Hematopoietic multipotent progenitor cell treated with erythropoietin and hydrocortisone succinate and interleukin-3 and kit ligand, for 8 days (in vitro differentiated cells): ENCODE measurements around the gene MRLN.
"Not testable (repeated sequence)": the region's sequence is repeated elsewhere in the genome, so short reads cannot be mapped to it uniquely, and the experiment has no call there.

Source experiments
- DNase-seq: peaks from one replicate; pipeline ENCODE4 v3.0.0-alpha.2; 2015

The MRLN gene

DNA sequence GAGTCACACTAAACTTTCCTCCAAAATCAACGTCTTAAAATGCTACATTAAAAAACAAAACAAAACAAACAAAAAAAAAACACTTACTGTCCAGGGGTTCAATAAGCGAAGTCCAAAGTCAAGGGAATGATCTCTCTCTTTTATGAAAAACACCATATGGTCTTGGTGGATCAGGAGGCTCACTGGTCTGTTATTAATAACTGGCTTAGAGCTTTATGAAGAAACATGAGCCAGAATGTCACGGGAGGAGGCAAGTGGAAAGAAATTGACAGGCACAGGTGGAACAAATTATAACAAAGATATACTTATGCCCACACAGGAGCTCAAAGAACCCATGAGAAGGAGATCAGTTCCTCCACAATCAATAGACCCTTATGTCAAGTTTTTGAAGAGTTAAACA is at the start of gene MRLN:
MRLN (minus strand) TSS at position 189 of the 400 bp plus-strand sequence.
- no peak for DNase-seq

DNA sequence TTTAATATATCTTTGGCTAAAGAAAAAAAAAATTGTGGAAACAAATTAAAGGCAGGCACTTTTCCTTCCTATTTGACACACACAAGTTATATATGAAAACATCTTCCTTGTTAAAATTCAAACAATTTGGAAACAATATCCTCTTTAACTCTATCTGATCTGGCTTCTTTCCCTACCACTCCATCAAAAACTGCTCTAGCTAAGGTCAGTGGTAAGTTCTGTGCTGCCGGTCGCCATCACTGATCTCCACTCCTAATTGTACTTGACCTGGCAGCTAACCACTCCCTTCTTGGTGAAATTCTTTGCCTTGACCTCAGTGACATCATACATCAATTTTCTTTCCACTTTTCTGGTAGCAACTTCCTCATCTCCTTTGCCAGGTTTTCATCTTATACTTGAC is 47.9 kb upstream of the MRLN start:
- DNase-seq = no peak

DNA sequence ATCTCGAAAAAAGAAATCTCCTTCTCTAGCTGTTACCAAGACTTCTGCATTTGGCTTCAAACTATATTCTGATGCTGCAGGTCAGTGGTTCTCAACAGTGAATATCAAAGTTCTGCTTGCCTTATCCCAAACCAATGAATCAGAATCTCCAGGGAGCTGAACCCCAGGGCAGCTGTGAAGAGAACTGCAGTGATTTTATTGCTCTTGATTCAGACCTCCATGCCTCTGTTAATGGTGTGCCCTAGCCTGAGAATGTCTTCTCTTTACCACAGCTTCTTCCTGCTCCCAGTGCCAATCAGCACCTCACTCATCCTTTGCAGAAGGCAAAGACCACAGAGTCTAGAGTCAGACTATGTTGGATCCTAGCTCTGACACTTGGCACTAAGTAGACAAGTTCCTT is 46.2 kb upstream of the MRLN start:
- no peak for DNase-seq

DNA sequence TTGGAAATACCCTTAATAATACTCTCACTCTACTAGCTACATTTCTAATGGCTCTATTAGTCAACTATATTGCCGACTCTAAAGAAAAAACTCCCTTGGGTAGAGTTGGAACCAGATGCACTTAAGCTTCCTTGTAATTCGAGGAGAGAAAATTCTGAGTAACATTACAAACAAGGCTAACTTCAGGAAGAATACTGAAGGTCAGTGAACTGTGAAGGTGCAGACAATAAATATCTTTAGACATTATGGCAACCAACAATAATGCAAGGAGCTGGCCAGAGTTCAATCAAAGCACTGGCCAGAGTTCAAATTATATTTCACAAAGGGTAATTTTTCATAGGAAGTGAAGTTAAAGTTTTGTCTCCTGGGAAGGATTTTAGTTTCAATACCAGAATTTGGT is 40.7 kb upstream of the MRLN start:
- no peak for DNase-seq

DNA sequence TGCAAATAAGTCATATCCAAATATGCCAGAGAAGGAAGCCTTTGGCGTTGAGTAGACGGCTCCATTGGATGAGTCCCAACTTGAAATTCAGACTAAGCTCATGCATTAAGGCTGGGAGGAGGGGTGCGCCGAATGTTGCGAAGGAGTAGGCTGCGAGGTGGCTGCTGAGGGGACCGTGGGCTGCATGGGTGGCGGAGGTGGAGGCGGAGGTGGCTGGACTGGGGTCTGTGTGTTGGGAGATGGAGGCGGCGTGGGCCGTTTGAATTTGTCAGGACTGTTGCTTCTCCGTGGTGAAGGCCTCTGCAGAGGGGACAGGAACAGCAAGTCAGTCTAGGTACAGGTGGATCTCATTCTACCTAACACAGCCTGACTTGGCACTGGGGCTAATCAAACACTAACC is 39.6 kb upstream of the MRLN start:
- no peak for DNase-seq

DNA sequence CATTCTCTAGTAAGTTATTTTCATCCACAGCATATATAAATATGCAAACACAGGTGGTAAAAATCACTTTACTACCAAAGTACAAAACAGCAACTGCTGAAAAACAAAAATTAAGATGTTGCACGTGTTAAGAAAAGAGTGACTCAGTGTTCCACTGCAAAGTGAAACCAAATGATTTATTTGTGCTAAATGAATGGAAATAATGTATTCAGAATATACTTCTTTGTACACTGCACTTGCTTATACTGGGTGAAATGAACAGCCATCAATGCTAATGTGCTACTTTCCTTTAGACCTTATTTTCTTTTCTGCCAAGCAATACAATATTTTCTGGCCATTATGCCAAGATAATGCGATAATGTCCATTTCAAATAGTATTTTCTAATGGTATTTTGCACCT is 38.3 kb upstream of the MRLN start:
- no peak for DNase-seq

DNA sequence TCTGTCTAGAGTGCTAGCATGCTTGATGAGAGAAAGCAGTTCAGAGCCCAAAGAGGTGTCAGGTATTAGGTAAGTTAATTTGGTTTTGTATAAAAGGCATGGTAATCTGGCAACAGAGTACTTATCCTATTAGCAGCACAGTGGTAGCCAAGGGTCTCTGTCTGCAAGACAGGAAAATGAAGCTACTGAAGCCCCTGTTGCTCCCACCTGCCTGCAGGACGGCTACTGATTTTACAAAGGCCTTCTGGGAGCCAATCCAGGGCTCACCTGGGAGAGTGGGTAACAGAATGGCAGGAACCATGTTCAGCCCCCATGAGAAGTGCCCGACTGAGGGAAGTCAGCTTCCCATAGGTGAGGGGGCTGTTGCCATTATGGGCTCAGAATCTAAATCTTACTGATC is 36.8 kb upstream of the MRLN start:
- DNase-seq = not testable (repeated sequence)

DNA sequence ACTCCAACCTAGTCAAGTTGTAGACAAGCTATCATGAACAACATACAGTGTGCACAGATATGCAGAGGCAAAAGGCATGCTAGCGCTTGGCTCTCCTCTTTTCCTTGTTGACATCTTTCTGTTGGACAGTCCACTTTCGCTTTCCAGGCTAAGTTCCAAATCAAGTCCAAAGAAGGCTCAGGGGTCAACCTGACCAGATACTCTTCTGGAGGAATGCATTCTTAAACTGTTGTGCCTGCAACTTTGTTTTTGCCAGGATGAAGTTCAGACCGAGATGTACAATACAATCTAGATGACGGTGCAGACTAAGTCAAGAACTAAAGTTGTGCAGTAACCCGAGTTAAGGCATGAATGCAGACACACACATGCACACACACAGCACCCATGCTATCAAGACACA is 35.7 kb upstream of the MRLN start:
- DNase-seq = not testable (repeated sequence)

DNA sequence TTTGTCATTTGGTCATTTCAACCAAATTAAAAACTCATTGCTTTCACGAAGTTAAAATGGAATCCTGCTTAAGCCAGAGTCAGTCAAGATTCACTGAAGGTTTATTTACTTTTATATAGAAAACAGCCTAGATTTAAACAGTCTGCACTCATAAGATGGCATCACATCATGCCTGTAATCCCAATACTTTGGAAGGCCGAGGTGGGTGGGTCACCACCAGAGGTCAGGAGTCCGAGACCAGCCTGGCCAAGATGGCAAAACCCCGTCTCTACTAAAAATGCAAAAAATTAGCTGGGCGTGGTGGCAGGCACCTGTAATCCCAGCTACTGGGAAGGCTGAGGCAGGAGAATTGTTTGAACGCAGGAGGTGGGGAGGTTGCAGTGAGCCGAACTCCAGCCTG is 33.8 kb upstream of the MRLN start:
- not testable (repeated sequence) for DNase-seq

DNA sequence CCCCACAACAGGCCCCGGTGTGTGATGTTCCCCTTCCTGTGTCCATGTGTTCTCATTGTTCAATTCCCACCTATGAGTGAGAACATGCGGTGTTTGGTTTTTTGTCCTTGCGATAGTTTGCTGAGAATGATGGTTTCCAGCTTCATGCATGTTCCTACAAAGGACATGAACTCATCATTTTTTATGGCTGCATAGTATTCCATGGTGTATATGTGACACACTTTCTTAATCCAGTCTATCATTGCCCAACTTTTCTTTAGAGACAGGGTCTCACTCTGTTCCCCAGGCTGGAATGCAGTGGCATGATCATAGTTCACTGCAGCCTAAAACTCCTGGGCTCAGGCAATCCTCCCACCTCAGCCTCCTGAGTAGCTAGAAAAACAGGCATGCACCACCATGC is 32.2 kb upstream of the MRLN start:
- DNase-seq = not testable (repeated sequence)

DNA sequence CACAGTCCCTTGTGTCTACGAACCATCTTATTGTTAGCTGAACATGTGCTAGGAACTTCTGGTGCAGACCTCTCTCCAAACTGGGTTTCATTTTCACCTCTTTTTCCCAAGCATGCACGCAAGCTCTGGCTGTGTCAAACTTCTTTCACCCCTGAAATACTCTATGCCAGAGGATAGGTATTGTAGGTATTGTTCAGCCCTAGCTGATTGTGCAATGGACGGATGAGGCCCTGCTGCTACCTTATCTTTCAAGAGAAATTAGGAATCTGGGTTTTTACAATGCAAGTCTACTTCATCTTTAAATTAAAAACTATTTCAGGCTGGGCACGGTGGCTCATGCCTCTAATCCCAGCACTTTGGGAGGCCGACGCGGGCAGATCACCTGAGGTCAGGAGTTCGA is 28.3 kb upstream of the MRLN start:
- no peak for DNase-seq

DNA sequence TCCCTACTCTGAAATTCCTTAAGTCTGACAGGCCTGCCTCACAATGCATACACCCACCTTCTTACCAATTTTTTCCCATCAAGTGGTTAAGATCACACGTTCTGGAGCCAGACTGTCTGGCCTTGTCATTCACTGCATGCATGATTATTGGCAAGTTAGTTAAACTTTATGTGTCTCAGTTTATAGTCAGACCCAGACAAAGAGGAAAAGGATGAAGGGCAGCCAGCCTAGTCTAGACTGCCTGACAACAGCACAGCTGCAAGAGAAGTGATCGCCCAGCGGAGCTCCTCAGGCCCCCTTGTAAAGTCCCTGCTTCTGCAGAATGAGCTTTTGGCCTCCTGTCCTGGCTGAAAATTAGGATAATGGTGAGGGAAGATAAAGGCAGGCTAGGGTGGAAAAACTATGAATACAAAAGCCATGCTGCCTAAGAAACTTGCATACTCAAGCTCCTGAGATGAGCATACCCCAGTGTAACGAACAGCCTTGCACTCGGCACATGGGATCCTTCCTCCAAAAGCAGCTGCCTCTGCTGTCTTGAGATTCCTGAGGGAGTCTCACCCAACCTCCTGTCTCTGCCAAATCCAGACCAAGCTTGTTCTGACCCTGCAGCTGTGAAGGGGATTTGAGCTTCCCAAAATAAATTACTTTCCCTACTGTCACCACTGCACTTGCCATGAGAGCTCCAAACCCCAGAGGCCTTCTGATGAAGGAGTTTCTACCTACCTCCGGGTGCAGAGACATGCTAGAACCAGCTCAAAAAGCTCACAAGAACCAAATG is 26.7 kb upstream of the MRLN start:
- DNase-seq = no peak

DNA sequence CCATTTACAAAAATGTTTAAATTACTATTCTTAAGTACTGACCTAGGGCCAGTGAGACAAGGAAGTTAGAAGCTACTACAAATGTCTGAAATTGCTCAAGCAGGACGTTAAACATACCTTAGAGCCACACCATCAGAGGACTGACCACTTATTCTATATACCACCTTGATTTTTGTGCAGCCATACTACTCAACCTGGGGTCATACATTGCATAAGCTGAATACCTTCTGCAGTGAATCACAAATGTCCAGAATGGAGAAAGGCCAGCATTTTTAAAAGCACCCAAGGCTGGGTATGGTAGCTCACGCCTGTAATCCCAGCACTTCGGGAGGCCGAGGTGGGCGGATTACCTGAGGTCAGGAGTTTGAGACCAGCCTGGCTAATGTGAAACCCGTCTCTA is 21.2 kb upstream of the MRLN start:
- no peak for DNase-seq

DNA sequence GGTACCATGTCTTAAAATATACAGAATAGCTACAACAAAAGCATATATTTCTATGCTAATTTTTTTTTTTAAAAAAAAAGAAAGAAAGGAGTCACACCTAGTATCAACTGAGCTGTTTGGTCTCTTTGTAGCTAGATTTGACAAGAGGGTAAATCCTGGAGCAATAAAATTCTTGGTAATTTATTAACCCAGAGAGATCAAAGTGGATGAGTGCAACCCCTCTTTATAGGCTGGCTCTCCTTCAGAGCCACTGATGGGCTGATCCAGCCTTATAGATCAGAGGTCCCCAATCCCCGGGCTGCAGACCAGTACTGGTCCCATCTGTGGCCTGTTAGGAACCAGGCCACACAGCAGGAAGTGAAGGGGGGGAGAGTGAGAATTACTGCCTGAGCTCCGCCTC is 19.8 kb upstream of the MRLN start:
- DNase-seq = no peak

DNA sequence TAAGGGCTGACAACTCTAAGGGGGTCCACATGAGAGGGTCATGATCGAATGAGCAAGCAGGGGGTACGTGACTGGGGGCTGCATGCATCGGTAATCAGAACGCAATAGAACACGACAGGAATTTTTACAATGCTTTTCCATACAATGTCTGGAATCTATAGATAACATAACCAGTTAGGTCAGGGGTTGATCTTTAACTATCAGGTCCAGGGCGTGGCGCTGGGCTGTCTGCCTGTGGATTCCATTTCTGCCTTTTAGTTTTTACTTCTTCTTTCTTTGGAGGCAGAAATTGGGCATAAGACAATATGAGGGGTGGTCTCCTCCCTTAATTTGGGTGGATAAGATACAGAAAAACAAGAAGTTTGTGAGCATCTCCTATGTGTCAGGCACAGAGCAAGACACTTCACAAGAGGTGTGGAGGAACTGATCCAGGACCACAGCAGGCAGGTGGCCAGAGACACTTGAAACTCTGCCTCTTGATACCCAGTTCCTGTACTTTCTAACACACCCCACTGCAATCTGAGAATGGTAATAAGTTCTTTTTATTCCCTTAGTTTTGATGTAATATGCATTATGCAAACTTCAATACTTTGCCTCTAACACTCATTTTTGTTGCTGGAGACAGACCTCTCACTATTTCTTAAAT is 18.0 kb upstream of the MRLN start:
- no peak for DNase-seq

DNA sequence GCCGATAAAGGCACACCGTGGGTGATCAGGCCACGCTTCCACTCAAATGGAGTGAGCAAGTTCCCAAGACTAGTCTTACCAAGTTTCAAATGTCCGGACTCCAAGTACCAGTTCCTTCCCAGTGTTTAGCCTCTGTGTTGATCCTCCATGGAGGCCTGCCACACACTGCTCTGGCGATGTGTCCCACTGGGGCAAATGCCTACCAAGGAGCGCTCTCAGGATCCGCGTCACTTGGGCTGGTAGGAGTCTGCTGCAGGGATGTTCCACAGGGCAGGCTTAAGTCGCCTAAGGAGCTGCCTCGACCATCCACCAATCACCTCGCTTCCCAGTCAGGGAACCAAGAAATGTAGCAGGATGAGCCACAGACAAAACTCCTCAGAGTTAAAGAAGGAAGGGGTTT is 17.4 kb upstream of the MRLN start:
- no peak for DNase-seq

DNA sequence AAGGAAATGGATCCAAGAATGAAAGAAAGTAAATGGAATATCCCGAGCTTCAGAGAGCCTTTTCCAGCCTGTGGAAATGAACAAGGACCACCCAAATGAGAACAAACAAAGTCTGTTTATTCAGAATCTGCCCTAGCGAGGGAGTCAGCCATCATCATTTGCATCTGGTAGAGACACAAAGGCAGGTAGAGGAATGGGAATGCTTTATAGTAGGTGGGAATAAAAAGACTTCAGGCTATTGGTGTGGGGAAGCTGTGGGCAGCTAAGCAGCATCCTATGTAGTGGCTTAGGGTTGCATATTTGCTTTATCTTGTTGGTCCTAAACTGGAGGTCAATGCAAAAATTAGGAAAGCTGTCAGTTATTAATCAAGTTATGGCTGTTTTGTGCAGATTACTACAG is 9.2 kb upstream of the MRLN start:
- no peak for DNase-seq

DNA sequence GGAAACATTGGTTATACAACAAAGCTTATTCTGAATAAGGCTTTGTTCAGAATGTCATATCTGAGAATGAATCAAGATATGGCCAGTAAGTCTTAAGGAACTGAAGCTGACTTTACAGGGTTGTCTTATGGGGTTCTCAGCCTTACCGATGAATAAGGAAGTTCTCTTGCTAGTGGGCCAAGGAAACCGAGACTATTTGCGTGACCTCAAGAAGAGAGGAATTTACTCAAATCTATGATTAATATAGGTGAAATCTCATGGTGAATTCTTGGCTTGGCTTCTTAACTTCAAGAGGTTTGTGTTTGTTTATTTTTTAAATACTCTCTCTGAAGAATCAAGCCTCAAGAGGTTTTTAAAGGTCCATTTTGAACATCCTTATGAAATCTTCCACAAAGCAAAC is 4.7 kb upstream of the MRLN start:
- no peak for DNase-seq

DNA sequence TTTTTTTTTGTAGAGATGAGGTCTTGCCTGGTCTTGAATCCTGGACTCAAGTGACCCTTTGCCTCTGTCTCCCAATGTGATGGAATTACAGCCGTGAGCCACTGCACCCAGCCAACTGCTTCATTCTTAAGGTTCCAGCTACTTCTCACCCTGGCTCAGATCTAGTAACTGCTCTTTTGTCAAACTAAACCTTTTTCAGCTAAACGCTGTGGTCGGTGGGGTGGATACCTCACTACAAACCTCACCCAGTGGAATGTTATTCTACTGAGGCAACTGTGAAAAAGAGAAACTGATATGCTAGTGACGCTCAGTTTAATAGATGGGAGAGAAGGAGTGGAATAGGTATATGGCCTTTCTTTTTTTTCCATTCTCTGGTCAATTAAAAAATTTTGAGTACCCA is 1.7 kb upstream of the MRLN start:
- no peak for DNase-seq

DNA sequence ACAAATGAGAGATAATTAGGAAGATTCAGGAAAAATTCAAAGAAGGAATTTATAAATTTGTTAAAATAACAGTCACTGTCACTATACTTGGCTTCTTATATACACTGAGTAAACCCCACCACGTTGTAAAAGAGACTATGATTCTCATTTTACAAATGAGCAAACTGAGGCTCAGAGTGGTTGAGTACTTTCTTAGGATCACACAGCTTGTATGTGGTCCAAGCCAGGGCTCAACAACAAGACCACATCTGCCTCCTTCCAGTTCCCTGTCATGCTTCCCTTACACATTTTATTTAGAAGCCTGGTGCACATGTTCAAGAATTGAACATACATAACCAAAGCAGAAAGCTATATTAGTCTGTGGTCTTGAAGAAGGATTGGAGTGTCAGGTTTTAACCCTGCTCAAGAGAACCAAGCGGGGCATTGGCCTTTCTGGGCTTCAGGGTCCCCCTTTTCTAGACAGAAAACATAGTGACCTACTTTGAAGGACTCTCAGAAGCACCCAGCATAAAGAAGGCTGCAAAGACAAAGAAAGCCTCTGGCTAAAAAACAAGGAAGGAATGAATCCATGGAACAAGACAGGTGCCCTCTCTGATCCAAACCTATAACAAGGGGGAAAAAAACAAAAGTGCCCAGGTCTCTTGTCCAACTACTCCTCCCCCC is 846 bp downstream of the MRLN start:
- no peak for DNase-seq

DNA sequence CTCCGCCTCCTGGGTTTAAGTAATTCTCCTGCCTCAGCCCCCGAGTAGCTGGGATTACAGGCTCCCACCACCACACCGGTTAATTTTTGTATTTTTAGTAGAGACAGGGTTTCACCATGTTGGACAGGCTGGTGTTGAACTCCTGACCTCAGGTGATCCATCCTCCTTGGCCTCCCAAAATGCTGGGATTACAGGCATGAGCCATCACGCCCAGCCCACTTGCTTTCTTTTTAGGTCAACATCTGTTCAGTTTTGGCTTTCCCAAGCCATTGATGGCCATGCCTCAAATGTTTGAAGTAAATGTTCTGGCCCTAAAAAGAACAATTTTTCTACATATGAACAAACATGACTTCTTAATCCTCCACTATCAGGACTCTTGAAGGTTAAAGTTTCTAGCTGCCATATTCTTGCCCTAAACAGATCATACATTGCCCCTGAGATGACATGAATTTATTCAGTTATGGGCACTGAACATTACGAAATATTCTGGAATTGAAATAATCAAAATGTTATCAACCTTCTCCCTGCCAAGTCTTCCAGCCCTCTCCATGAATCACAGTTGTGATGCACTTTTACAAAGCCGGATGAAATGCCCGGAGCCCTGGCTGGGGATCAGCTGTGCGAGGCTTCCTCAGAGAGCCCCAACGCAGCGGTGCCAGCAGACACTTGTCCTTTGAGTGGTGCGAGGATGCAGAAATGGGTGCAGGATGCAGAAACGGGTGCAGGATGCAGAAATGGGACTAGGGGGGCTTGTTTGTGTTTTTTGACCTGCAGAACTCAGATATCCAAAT is 2.9 kb downstream of the MRLN start:
- no peak for DNase-seq

DNA sequence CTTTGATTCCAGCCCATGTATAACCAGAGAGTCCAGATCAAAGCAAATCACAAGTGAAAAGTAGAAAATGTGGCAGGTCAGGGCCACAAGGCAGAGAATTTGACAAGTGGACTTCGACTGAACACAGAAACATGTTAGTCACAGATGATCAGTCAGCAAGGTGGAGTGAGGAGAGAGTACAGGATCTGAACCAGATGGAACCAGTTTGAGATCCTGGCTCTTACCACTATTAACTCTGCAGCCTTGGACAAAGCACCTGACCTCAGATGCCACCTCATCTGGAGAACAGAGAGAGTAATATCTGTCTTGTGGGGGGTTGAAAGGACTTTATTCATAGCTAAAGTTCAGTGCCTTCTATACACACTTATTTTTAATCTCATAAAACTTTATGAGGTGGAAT is 4.4 kb downstream of the MRLN start:
- DNase-seq = no peak

DNA sequence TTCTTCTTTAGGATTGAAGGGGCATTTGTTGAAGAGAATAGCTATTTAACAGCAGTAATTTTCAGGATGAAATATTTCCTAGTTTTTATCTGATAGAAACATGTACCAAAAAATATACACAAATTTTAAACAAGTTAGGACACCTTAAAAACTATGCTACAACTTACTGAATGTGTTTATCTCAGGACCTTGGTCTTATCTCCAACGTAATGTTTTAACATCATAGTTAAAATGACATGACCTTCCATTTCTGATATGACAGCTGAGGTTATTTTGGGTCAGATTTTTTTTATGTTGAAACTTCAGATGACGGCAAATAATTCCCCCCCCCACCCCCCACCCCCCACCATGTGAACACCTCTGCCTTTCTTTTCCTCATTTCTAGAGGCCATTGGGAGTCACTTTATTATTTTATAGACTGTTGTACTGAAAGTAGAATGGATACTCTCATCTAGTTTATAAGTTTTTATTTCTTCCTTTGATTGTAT is 8.0 kb downstream of the MRLN start:
- DNase-seq = no peak
